ENCODE data around the gene CBY3. TPM values are rescaled to one million over a fixed set of nuclear protein-coding genes. Genes with fewer than 3 reads are reported as not detected.

Gene CBY3
- total and polyA plus RNA-seq, 2 donors (not counting 1 experiment from before 2014, with no cell fraction given), result 0.13 to 0.37 TPM

DNA sequence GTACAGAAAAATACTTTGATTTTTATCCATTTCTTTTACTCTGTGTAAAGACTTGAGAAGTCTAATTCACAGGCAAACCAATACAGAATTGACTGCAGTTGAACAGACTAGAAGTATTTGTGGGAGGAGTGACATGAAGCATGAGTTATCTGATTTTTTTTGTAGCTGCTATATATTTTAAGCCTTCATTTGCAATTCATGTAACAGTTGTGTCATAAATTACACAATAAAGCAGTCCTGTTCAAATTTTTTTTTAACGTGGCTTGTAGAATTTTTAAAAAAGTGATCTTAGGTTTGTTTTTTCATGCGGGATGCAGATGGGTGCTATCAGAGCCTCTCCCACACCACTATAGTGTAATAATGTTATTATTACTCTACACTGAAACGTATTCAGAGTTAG lies 48.9 kb upstream of the CBY3 start:
- DNase-seq (no peak), ATAC-seq (ENCODE audit: low read depth) (no peak)
- Histone ChIP-seq H3K9ac (ENCODE audit: low read length) (no peak overlapping the region), H3K4me3 (ENCODE audit: control extremely low read depth in 1 of 5, extremely low read depth in 1 of 5, insufficient read depth in 1 of 5, low read depth in 2 of 5, low read length in 4 of 5) (no peak overlapping the region), H2AFZ (ENCODE audit: insufficient read depth, low read depth, low read length, poor library complexity, severe bottlenecking) (no peak overlapping the region), H3K4me1 (ENCODE audit: control insufficient read depth in 2 of 2, insufficient read depth in 2 of 2, low read length in 2 of 2) (peaks cover 19 to 20% of the 10 kb centered on the region in 2 donors), H3K27me3 (replicated peaks in 1 of 4; ENCODE audit: control extremely low read depth in 1 of 4, control insufficient read depth in 3 of 4, insufficient read depth in 4 of 4, low read length in 3 of 4) (no peaks in the 10 kb centered on the region), H3K36me3 (replicated peaks in 1 of 2; ENCODE audit: control extremely low read depth in 1 of 2, control insufficient read depth in 1 of 2, extremely low read depth in 1 of 2, insufficient read depth in 2 of 2, low read length in 1 of 2) (peaks cover 0 to 44% of the 10 kb centered on the region in 2 experiments), H3K4me2 (replicated peaks; ENCODE audit: low read depth, low read length, poor library complexity, severe bottlenecking) (no peak overlapping the region), H3K79me2 (ENCODE audit: control insufficient read depth, insufficient read depth, low read length) (peaks cover 19% of the 10 kb centered on the region), H4K20me1 (ENCODE audit: control insufficient read depth, insufficient read depth, low read length, poor library complexity, severe bottlenecking) (peaks cover 14% of the 10 kb centered on the region), H3K27ac (ENCODE audit: low read length in 2 of 2) (no peak overlapping the region), H3K9me3 (ENCODE audit: control extremely low read depth in 1 of 3, control insufficient read depth in 2 of 3, insufficient read depth in 1 of 3, low read length in 2 of 3) (no peaks in the 10 kb centered on the region)
- WGBS (ENCODE audit: insufficient coverage), result no CpG with 5 or more reads among the region's 3 CpGs
- no peaks in the 10 kb centered on the region for H3K9me3 Mint-ChIP-seq (ENCODE audit: insufficient read depth)
- ChIA-PET CTCF (interaction anchor here (1.2 to 1.8 kb wide), 2 partner anchors 33 to 84 kb away, joined by 3 to 5 read pairs; no protein-coding TSS in a partner anchor), POLR2A (no interaction called here)
- no peak overlapping the region for H3K27ac Mint-ChIP-seq
- TF ChIP-seq CTCF (IDR thresholded peaks at IDR 0.05) (no peak), EZH2 (IDR thresholded peaks at IDR 0.05; ENCODE audit: borderline replicate concordance, insufficient read depth, low read depth, low read length, poor library complexity, severe bottlenecking) (no peak)
- no peak overlapping the region for H3K4me3 Mint-ChIP-seq
- peaks cover 29% of the 10 kb centered on the region for H3K4me1 Mint-ChIP-seq
- no peaks in the 10 kb centered on the region for H3K27me3 Mint-ChIP-seq
- intact Hi-C loops (cut with micrococcal nuclease), result loop anchor here (5.0 kb wide), 2 partner anchors 563 to 763 kb away; partner anchors contain the start of genes CNOT6 and MAPK9

DNA sequence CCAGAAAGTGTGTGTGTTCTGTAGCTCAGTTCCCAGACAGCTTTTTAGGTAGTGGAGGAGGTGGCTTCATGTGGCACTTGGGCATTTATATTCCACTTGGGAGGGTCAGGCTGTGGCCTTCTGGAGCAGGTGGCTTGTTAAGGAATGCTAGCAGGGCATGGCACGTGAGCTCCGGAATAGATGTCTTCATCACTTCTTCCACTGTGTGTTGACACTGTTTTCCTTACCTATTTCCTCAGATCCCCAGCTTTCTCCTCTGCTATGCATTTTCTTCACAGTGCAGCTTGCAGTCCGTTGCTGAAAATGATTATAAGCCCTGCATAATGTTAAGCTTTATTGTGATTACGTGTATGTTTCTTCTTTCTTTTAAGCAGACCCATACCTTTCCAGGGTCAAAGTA lies 48.5 kb upstream of the CBY3 start:
- no peak overlapping the region for H3K4me3 Mint-ChIP-seq
- intact Hi-C loops (cut with micrococcal nuclease), result no loop called here
- H3K27me3 ChIP-seq (replicated peaks in 1 of 4; ENCODE audit: control extremely low read depth in 1 of 4, control insufficient read depth in 3 of 4, insufficient read depth in 4 of 4, low read length in 3 of 4), result no peaks in the 10 kb centered on the region
- peaks cover 25% of the 10 kb centered on the region for H3K4me1 Mint-ChIP-seq
- H3K27ac Mint-ChIP-seq, result no peak overlapping the region
- peaks cover 9% of the 10 kb centered on the region for H4K20me1 ChIP-seq (ENCODE audit: control insufficient read depth, insufficient read depth, low read length, poor library complexity, severe bottlenecking)
- H3K27me3 Mint-ChIP-seq, result no peaks in the 10 kb centered on the region
- 100% methylated on average over 2 of the region's 4 CpGs for WGBS (ENCODE audit: insufficient coverage)
- peaks cover 15 to 16% of the 10 kb centered on the region in 2 donors for H3K4me1 ChIP-seq (ENCODE audit: control insufficient read depth in 2 of 2, insufficient read depth in 2 of 2, low read length in 2 of 2)
- no peak overlapping the region for H2AFZ ChIP-seq (ENCODE audit: insufficient read depth, low read depth, low read length, poor library complexity, severe bottlenecking)
- POLR2A ChIA-PET, result no interaction called here
- no peak for TF ChIP-seq EZH2 (IDR thresholded peaks at IDR 0.05; ENCODE audit: borderline replicate concordance, insufficient read depth, low read depth, low read length, poor library complexity, severe bottlenecking)
- no peak for TF ChIP-seq CTCF (IDR thresholded peaks at IDR 0.05)
- ATAC-seq (ENCODE audit: low read depth), result no peak
- no peak overlapping the region for H3K4me3 ChIP-seq (ENCODE audit: control extremely low read depth in 1 of 5, extremely low read depth in 1 of 5, insufficient read depth in 1 of 5, low read depth in 2 of 5, low read length in 4 of 5)
- H3K9me3 Mint-ChIP-seq (ENCODE audit: insufficient read depth), result no peaks in the 10 kb centered on the region
- peaks cover 0 to 48% of the 10 kb centered on the region in 2 experiments for H3K36me3 ChIP-seq (replicated peaks in 1 of 2; ENCODE audit: control extremely low read depth in 1 of 2, control insufficient read depth in 1 of 2, extremely low read depth in 1 of 2, insufficient read depth in 2 of 2, low read length in 1 of 2)
- H3K9me3 ChIP-seq (ENCODE audit: control extremely low read depth in 1 of 3, control insufficient read depth in 2 of 3, insufficient read depth in 1 of 3, low read length in 2 of 3), result no peaks in the 10 kb centered on the region
- peaks cover 16% of the 10 kb centered on the region for H3K79me2 ChIP-seq (ENCODE audit: control insufficient read depth, insufficient read depth, low read length)
- H3K27ac ChIP-seq (ENCODE audit: low read length in 2 of 2), result no peak overlapping the region
- CTCF ChIA-PET, result interaction anchor here (1.2 to 1.8 kb wide), 2 partner anchors 34 to 84 kb away, joined by 3 to 5 read pairs; no protein-coding TSS in a partner anchor
- DNase-seq, result no peak
- H3K4me2 ChIP-seq (replicated peaks; ENCODE audit: low read depth, low read length, poor library complexity, severe bottlenecking), result no peak overlapping the region
- H3K9ac ChIP-seq (ENCODE audit: low read length), result no peak overlapping the region
